Gastroesophageal sphincter (tissue), 3 donors: ENCODE data around the gene FRK.

Source experiments
- POLR2A ChIP-seq, 2 donors: fragments of 450-650 bp; IDR thresholded peaks; one replicate each; pipeline ENCODE4 v1.6.1; 2017; ENCODE audit warnings: antibody characterized with exemption in 2 of 2, mild to moderate bottlenecking in 2 of 2, moderate library complexity in 1 of 2
- TF ChIP-seq, protein P1 (sequence below), 4 experiments: fragments of 200-600 bp in 2 of 4; fragments of 450-650 bp in 2 of 4; sonication (generic) in 1 of 4; IDR thresholded peaks; one replicate each; pipeline ENCODE4 v1.5.1; 2017 to 2019; ENCODE audit warnings: antibody characterized with exemption in 4 of 4, mild to moderate bottlenecking in 2 of 4, moderate library complexity in 2 of 4

DNA sequence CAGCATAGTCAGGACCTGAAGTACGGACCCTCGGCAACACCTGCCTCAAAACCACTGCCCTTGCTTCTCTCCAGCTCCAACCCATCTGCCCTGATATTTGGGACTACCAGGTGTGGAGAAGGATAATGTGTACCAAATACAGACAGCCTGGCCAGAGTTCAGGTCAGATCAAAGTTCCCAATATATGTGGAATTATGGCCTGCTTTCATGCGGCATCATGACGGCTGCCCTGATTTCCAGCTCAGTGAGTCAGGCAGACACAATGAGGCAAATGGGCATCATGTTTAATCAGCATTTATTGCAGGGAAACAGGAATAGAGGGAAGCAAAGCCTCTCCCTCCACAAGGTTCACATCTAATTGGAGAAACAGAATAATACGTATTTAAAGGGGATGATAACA, 57.9 kb downstream of the FRK start:
- TF ChIP-seq POLR2A (IDR thresholded peaks at IDR 0.05) = no peak
- TF ChIP-seq, protein P1, sequence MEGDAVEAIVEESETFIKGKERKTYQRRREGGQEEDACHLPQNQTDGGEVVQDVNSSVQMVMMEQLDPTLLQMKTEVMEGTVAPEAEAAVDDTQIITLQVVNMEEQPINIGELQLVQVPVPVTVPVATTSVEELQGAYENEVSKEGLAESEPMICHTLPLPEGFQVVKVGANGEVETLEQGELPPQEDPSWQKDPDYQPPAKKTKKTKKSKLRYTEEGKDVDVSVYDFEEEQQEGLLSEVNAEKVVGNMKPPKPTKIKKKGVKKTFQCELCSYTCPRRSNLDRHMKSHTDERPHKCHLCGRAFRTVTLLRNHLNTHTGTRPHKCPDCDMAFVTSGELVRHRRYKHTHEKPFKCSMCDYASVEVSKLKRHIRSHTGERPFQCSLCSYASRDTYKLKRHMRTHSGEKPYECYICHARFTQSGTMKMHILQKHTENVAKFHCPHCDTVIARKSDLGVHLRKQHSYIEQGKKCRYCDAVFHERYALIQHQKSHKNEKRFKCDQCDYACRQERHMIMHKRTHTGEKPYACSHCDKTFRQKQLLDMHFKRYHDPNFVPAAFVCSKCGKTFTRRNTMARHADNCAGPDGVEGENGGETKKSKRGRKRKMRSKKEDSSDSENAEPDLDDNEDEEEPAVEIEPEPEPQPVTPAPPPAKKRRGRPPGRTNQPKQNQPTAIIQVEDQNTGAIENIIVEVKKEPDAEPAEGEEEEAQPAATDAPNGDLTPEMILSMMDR (IDR thresholded peaks at IDR 0.05) = no peak
